Measurements from ENCODE around the gene RFPL1. TPM values are rescaled to one million over a fixed set of nuclear protein-coding genes. Genes with fewer than 3 reads are reported as not detected.

RFPL1 gene
- polyA plus RNA-seq, 1 donor from 2014 or later, result not detected

DNA sequence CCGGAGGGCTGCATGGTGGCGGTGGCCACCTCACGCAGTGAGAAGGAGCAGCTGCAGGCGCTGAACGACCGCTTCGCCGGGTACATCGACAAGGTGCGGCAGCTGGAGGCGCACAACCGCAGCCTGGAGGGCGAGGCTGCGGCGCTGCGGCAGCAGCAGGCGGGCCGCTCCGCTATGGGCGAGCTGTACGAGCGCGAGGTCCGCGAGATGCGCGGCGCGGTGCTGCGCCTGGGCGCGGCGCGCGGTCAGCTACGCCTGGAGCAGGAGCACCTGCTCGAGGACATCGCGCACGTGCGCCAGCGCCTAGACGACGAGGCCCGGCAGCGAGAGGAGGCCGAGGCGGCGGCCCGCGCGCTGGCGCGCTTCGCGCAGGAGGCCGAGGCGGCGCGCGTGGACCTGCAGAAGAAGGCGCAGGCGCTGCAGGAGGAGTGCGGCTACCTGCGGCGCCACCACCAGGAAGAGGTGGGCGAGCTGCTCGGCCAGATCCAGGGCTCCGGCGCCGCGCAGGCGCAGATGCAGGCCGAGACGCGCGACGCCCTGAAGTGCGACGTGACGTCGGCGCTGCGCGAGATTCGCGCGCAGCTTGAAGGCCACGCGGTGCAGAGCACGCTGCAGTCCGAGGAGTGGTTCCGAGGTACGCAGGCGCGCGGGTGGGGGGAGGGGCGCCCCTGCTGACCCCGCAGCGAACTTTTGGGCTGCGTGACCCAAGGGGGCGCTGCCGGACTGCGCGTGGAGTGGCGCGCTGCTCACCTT is 42.3 kb downstream of the RFPL1 start:
- Histone ChIP-seq H3K4me3 (ENCODE audit: low read length) (peak overlapping the region; percentile 70), H3K27ac (ENCODE audit: low read length) (no peak overlapping the region), H3K9ac (ENCODE audit: low read length) (peak overlapping the region; percentile 34), H3K9me2 (ENCODE audit: insufficient read depth, low read length) (no peaks in the 10 kb centered on the region), H3K79me2 (replicated peaks; ENCODE audit: insufficient read depth, low read length) (no peaks in the 10 kb centered on the region), H3K9me3 (ENCODE audit: low read length) (no peaks in the 10 kb centered on the region), H3K4me2 (ENCODE audit: low read length) (no peak overlapping the region), H3K36me3 (ENCODE audit: insufficient read depth, low read length) (no peaks in the 10 kb centered on the region), H2AFZ (ENCODE audit: low read depth, low read length) (no peak overlapping the region), H4K20me1 (ENCODE audit: insufficient read depth) (no peaks in the 10 kb centered on the region), H3K27me3 (ENCODE audit: insufficient read depth, low read depth, low read length) (peaks cover 51% of the 10 kb centered on the region), H3F3A (ENCODE audit: insufficient read depth, low read length, poor library complexity, severe bottlenecking) (no peaks in the 10 kb centered on the region)
- no peak for TF ChIP-seq EP300 (conservative IDR thresholded peaks at IDR 0.05; ENCODE audit: poor library complexity, severe bottlenecking)
- TF ChIP-seq, protein P1, sequence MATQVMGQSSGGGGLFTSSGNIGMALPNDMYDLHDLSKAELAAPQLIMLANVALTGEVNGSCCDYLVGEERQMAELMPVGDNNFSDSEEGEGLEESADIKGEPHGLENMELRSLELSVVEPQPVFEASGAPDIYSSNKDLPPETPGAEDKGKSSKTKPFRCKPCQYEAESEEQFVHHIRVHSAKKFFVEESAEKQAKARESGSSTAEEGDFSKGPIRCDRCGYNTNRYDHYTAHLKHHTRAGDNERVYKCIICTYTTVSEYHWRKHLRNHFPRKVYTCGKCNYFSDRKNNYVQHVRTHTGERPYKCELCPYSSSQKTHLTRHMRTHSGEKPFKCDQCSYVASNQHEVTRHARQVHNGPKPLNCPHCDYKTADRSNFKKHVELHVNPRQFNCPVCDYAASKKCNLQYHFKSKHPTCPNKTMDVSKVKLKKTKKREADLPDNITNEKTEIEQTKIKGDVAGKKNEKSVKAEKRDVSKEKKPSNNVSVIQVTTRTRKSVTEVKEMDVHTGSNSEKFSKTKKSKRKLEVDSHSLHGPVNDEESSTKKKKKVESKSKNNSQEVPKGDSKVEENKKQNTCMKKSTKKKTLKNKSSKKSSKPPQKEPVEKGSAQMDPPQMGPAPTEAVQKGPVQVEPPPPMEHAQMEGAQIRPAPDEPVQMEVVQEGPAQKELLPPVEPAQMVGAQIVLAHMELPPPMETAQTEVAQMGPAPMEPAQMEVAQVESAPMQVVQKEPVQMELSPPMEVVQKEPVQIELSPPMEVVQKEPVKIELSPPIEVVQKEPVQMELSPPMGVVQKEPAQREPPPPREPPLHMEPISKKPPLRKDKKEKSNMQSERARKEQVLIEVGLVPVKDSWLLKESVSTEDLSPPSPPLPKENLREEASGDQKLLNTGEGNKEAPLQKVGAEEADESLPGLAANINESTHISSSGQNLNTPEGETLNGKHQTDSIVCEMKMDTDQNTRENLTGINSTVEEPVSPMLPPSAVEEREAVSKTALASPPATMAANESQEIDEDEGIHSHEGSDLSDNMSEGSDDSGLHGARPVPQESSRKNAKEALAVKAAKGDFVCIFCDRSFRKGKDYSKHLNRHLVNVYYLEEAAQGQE (IDR thresholded peaks at IDR 0.05; ENCODE audit: borderline replicate concordance), result no peak
- TF ChIP-seq, protein P2, sequence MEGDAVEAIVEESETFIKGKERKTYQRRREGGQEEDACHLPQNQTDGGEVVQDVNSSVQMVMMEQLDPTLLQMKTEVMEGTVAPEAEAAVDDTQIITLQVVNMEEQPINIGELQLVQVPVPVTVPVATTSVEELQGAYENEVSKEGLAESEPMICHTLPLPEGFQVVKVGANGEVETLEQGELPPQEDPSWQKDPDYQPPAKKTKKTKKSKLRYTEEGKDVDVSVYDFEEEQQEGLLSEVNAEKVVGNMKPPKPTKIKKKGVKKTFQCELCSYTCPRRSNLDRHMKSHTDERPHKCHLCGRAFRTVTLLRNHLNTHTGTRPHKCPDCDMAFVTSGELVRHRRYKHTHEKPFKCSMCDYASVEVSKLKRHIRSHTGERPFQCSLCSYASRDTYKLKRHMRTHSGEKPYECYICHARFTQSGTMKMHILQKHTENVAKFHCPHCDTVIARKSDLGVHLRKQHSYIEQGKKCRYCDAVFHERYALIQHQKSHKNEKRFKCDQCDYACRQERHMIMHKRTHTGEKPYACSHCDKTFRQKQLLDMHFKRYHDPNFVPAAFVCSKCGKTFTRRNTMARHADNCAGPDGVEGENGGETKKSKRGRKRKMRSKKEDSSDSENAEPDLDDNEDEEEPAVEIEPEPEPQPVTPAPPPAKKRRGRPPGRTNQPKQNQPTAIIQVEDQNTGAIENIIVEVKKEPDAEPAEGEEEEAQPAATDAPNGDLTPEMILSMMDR (IDR thresholded peaks at IDR 0.05; ENCODE audit: poor library complexity, severe bottlenecking), result peak; percentile 57
- no peak for TF ChIP-seq TAF1 (IDR thresholded peaks at IDR 0.05; ENCODE audit: low read depth)
- TF ChIP-seq SMC3 (conservative IDR thresholded peaks at IDR 0.05; ENCODE audit: poor library complexity), result peak; percentile 45
- peak; percentile 93 for TF ChIP-seq MXI1 (conservative IDR thresholded peaks at IDR 0.05; ENCODE audit: poor library complexity, severe bottlenecking)
- peak; percentile 8 for TF ChIP-seq RAD21 (conservative IDR thresholded peaks at IDR 0.05)

- Histone ChIP-seq H3F3A (ENCODE audit: insufficient read depth, low read length, poor library complexity, severe bottlenecking) (no peaks in the 10 kb centered on the region), H3K4me3 (ENCODE audit: low read length) (peak overlapping the region; percentile 70), H3K27me3 (ENCODE audit: insufficient read depth, low read depth, low read length) (peaks cover 49% of the 10 kb centered on the region), H3K9me2 (ENCODE audit: insufficient read depth, low read length) (no peaks in the 10 kb centered on the region), H3K36me3 (ENCODE audit: insufficient read depth, low read length) (no peaks in the 10 kb centered on the region), H3K9me3 (ENCODE audit: low read length) (no peaks in the 10 kb centered on the region), H4K20me1 (ENCODE audit: insufficient read depth) (no peaks in the 10 kb centered on the region), H3K79me2 (replicated peaks; ENCODE audit: insufficient read depth, low read length) (no peaks in the 10 kb centered on the region), H3K9ac (ENCODE audit: low read length) (no peak overlapping the region), H2AFZ (ENCODE audit: low read depth, low read length) (no peak overlapping the region), H3K4me2 (ENCODE audit: low read length) (no peak overlapping the region), H3K27ac (ENCODE audit: low read length) (no peak overlapping the region)
- TF ChIP-seq EZH2 (IDR thresholded peaks at IDR 0.05; ENCODE audit: borderline replicate concordance, insufficient read depth, low read length, poor library complexity, severe bottlenecking) (no peak), MXI1 (conservative IDR thresholded peaks at IDR 0.05; ENCODE audit: poor library complexity, severe bottlenecking) (no peak)
Measured at GRCh38 chr22:29481265-29482000, 43.0 kb downstream of the RFPL1 start.
